Transverse colon (tissue), 4 donors: ENCODE measurements around the gene OSBPL2.

ENCODE experiments used
- EP300 ChIP-seq: sonication (generic); formaldehyde crosslinking; IDR thresholded peaks from one replicate; pipeline ENCODE4 v1.6.1; 2017; ENCODE audit warnings: antibody characterized with exemption, low read depth
- POLR2A ChIP-seq: fragments of 450-650 bp; IDR thresholded peaks from one replicate; pipeline ENCODE4 v1.6.1; 2016; ENCODE audit warnings: antibody characterized with exemption, mild to moderate bottlenecking, moderate library complexity
- POLR2AphosphoS5 ChIP-seq, 3 donors: sonication (generic); formaldehyde crosslinking; IDR thresholded peaks; one replicate each; pipeline ENCODE4 v1.6.1; 2016; ENCODE audit warnings: antibody characterized with exemption in 3 of 3
- TF ChIP-seq, protein P1 (sequence below), 5 experiments: fragments of 200-600 bp in 3 of 5; fragments of 450-650 bp in 2 of 5; sonication (generic) in 3 of 5; IDR thresholded peaks; 1 replicate in 2 of 5; 2 replicates in 3 of 5; pipeline ENCODE4 v1.5.1; 2016 to 2017; ENCODE audit warnings: antibody characterized with exemption in 5 of 5, inconsistent platforms in 3 of 5, mild to moderate bottlenecking in 2 of 5, moderate library complexity in 1 of 5

- TF ChIP-seq, protein P1, sequence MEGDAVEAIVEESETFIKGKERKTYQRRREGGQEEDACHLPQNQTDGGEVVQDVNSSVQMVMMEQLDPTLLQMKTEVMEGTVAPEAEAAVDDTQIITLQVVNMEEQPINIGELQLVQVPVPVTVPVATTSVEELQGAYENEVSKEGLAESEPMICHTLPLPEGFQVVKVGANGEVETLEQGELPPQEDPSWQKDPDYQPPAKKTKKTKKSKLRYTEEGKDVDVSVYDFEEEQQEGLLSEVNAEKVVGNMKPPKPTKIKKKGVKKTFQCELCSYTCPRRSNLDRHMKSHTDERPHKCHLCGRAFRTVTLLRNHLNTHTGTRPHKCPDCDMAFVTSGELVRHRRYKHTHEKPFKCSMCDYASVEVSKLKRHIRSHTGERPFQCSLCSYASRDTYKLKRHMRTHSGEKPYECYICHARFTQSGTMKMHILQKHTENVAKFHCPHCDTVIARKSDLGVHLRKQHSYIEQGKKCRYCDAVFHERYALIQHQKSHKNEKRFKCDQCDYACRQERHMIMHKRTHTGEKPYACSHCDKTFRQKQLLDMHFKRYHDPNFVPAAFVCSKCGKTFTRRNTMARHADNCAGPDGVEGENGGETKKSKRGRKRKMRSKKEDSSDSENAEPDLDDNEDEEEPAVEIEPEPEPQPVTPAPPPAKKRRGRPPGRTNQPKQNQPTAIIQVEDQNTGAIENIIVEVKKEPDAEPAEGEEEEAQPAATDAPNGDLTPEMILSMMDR (IDR thresholded peaks at IDR 0.05) = no peak
- no peak for TF ChIP-seq POLR2AphosphoS5 (IDR thresholded peaks at IDR 0.05)
- no peak for TF ChIP-seq POLR2A
- no peak for TF ChIP-seq EP300
Measured at GRCh38 chr20:62326559-62326958, 88.2 kb downstream of the OSBPL2 start.
